Left hindlimb (tissue), 1 donor: ENCODE results near the gene PUSL1.

Experiments used
- DNase-seq: peaks from one replicate; pipeline ENCODE4 v3.0.0-alpha.2; 2018

The PUSL1 gene

GRCh38 chr1:1280782-1281481 lies 27.5 kb upstream of the PUSL1 start:
- DNase-seq, result no peak

- no peak for DNase-seq
Measured at GRCh38 chr1:1281533-1282321, 26.7 kb upstream of the PUSL1 start.

- DNase-seq, result no peak
Measured at GRCh38 chr1:1282998-1283397, 25.4 kb upstream of the PUSL1 start.

- no peak for DNase-seq
Measured at GRCh38 chr1:1283821-1284220, 24.6 kb upstream of the PUSL1 start.

- no peak for DNase-seq
Measured at GRCh38 chr1:1284221-1285101, 23.9 kb upstream of the PUSL1 start.

- no peak for DNase-seq
Measured at GRCh38 chr1:1285102-1285571, 23.3 kb upstream of the PUSL1 start.

- DNase-seq, result no peak
Measured at GRCh38 chr1:1285611-1286311, 22.6 kb upstream of the PUSL1 start.

GRCh38 chr1:1286313-1287261 lies 21.8 kb upstream of the PUSL1 start:
- no peak for DNase-seq

- peak; percentile 39 for DNase-seq
Measured at GRCh38 chr1:1287288-1288110, 20.9 kb upstream of the PUSL1 start.

GRCh38 chr1:1290238-1290731 lies 18.1 kb upstream of the PUSL1 start:
- no peak for DNase-seq

- DNase-seq, result no peak
Measured at GRCh38 chr1:1291023-1291528, 17.3 kb upstream of the PUSL1 start.

GRCh38 chr1:1291548-1292441 lies 16.6 kb upstream of the PUSL1 start:
- peak; percentile 71 for DNase-seq

GRCh38 chr1:1292442-1292779 lies 16.0 kb upstream of the PUSL1 start:
- peak; percentile 31 for DNase-seq

- DNase-seq, result no peak
Measured at GRCh38 chr1:1292851-1293250, 15.5 kb upstream of the PUSL1 start.

GRCh38 chr1:1293263-1294249 lies 14.8 kb upstream of the PUSL1 start:
- peak; percentile 56 for DNase-seq

- no peak for DNase-seq
Measured at GRCh38 chr1:1294250-1294890, 14.0 kb upstream of the PUSL1 start.
